Nephron progenitor cell (in vitro differentiated cells): ENCODE data around the gene XRCC1.

ENCODE experiments used
- DNase-seq: peaks from one replicate; pipeline ENCODE4 v3.0.0; 2021
- H3K27ac Mint-ChIP-seq: 2 replicates; pipeline ENCODE4 v1.8.0; 2021; ENCODE audit warnings: mild to moderate bottlenecking, moderate library complexity, mixed read lengths
- H3K27me3 Mint-ChIP-seq: 2 replicates; pipeline ENCODE4 v1.8.0; 2021; ENCODE audit warnings: mild to moderate bottlenecking, low read depth, mixed read lengths; ENCODE audit not compliant: poor library complexity
- H3K36me3 Mint-ChIP-seq: 2 replicates; pipeline ENCODE4 v1.8.0; 2021; ENCODE audit warnings: low read depth, mixed read lengths
- H3K4me1 Mint-ChIP-seq: 2 replicates; pipeline ENCODE4 v1.8.0; 2021; ENCODE audit warnings: mixed read lengths
- H3K4me3 Mint-ChIP-seq: 2 replicates; pipeline ENCODE4 v1.8.0; 2021; ENCODE audit warnings: mild to moderate bottlenecking, moderate library complexity, mixed read lengths
- H3K9me3 Mint-ChIP-seq: 2 replicates; pipeline ENCODE4 v1.8.0; 2021; ENCODE audit warnings: mild to moderate bottlenecking, moderate library complexity, mixed read lengths
- TF ChIP-seq, protein P1 (sequence below): fragments of 200-600 bp; sonication (generic); IDR thresholded peaks from 2 replicates; pipeline ENCODE4 v1.5.0; 2021; ENCODE audit warnings: antibody characterized with exemption

Gene XRCC1

GRCh38 chr19:43563816-43564457 lies 11.4 kb downstream of the XRCC1 start:
- DNase-seq: no peak
- Mint-ChIP-seq H3K27me3 (no peaks in the 10 kb centered on the region), H3K4me3 (no peak overlapping the region), H3K4me1 (no peaks in the 10 kb centered on the region), H3K27ac (peak overlapping the region; percentile 16), H3K9me3 (no peaks in the 10 kb centered on the region), H3K36me3 (peaks cover 43% of the 10 kb centered on the region)
- TF ChIP-seq, protein P1, sequence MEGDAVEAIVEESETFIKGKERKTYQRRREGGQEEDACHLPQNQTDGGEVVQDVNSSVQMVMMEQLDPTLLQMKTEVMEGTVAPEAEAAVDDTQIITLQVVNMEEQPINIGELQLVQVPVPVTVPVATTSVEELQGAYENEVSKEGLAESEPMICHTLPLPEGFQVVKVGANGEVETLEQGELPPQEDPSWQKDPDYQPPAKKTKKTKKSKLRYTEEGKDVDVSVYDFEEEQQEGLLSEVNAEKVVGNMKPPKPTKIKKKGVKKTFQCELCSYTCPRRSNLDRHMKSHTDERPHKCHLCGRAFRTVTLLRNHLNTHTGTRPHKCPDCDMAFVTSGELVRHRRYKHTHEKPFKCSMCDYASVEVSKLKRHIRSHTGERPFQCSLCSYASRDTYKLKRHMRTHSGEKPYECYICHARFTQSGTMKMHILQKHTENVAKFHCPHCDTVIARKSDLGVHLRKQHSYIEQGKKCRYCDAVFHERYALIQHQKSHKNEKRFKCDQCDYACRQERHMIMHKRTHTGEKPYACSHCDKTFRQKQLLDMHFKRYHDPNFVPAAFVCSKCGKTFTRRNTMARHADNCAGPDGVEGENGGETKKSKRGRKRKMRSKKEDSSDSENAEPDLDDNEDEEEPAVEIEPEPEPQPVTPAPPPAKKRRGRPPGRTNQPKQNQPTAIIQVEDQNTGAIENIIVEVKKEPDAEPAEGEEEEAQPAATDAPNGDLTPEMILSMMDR: no peak

DNA sequence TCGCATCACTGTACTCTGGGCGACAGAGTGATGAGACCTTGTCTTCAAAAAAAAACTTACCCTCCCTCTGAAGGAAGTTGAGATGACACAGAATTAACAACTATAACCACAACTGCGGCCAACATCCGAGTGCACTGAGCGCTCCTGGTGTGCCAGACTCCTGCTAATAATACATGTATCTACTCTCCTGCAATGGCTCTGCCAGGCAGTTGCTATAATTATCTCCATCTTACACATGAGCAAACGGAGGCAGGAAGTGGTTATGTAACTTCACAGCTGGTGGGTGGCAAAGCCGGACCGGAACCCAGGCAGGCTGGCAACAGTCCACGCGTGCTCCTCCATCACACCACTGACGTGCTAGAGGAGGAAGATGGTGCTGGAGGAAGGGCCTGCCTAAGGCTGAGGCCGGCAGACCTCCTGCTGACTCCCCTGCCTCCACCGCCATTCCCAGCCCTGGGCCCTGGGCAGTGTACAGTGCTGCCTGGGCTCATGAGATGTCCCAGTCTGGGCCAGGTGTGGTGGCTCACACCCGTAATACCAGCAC lies 12.6 kb downstream of the XRCC1 start:
- TF ChIP-seq, protein P1: no peak
- H3K27ac Mint-ChIP-seq: no peak overlapping the region
- H3K9me3 Mint-ChIP-seq: no peaks in the 10 kb centered on the region
- H3K4me1 Mint-ChIP-seq: peaks cover 3% of the 10 kb centered on the region
- H3K27me3 Mint-ChIP-seq: no peaks in the 10 kb centered on the region
- DNase-seq: no peak
- peaks cover 43% of the 10 kb centered on the region for H3K36me3 Mint-ChIP-seq
- no peak overlapping the region for H3K4me3 Mint-ChIP-seq

- Mint-ChIP-seq H3K9me3 (no peaks in the 10 kb centered on the region), H3K27ac (no peak overlapping the region), H3K4me1 (peaks cover 8% of the 10 kb centered on the region), H3K27me3 (no peaks in the 10 kb centered on the region), H3K4me3 (no peak overlapping the region), H3K36me3 (peaks cover 46% of the 10 kb centered on the region)
- TF ChIP-seq, protein P1: no peak
- DNase-seq: no peak
Observed at GRCh38 chr19:43562226-43562697, 13.1 kb downstream of the XRCC1 start.

DNA sequence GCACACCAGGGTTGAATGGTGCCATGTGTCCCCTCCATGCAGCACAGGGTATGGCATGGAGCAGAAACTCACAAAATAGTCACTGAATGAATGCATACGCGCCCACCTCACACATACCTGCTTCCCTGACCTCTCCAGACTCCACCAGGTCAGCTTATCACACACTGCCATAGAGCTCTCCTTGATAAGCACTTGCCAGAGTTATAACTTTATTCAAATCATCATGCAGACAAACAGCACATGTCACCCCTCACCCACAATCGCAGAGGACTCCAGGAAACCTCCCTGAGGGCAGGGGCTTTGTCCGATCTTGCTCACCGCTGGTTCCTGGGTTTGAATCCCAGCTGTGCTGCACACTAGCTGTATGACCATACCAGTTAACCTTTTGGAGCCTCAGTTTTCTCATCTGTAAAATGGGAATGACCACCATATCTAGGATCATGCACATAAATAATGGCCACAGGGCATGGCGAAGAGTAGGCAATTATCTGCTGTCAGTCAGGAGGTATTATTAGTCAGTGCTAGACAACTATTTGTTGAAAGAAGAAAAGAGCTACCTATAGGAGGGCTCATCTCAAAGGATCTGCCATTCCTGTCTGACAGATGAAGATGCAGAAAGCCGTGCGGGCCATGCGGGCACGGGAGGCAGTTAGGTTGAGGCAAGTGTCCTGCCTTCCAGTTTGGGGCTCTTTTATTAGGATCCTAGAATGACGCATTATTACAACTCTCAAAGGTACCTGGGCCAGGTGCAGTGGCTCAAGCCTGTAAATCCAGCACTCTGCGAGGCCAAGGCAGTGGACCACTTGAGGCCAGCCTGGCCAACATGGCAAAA lies 14.0 kb downstream of the XRCC1 start:
- Mint-ChIP-seq H3K27me3 (no peaks in the 10 kb centered on the region), H3K4me1 (peaks cover 9% of the 10 kb centered on the region), H3K4me3 (no peak overlapping the region), H3K9me3 (no peaks in the 10 kb centered on the region), H3K36me3 (peaks cover 41% of the 10 kb centered on the region), H3K27ac (peak overlapping the region; percentile 75)
- DNase-seq: no peak
- TF ChIP-seq, protein P1: no peak

DNA sequence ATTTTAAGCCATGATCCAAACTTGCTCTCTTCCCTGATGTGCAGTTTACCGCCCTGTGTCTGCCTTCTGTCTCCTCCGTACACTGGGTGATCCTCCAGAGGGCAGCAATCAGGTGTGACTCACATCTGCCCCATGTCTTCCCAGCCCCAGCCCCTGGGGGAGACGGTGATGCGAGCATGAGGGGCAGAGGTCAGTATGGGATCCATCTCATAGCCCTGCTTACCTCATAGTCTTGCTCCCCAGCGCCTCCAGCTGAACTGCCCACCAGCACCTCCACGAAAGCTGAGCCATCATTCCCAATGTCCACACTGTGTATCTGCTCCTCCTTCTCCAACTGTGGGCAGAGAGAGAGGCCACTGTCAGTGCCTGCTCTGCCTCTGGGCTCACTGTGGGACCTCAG lies 14.6 kb downstream of the XRCC1 start:
- DNase-seq: no peak
- Mint-ChIP-seq H3K4me1 (peaks cover 9% of the 10 kb centered on the region), H3K27ac (peak overlapping the region; percentile 75), H3K9me3 (no peaks in the 10 kb centered on the region), H3K4me3 (no peak overlapping the region), H3K27me3 (no peaks in the 10 kb centered on the region), H3K36me3 (peaks cover 41% of the 10 kb centered on the region)
- TF ChIP-seq, protein P1: no peak
